Progenitor cell of endocrine pancreas (in vitro differentiated cells): ENCODE measurements around the gene RNF217. TPM values are rescaled to one million over a fixed set of nuclear protein-coding genes. Genes with fewer than 3 reads are reported as not detected.
"Not testable (repeated sequence)": the region's sequence is repeated elsewhere in the genome, so short reads cannot be mapped to it uniquely, and the experiment has no call there.

Source experiments
- DNase-seq: peaks from one replicate; pipeline ENCODE4 v3.0.0; 2021; ENCODE audit warnings: low spot score; ENCODE audit not compliant: unreplicated experiment
- H3K27ac Mint-ChIP-seq: 2 replicates; pipeline ENCODE4 v1.8.0; 2021; ENCODE audit warnings: mild to moderate bottlenecking, moderate library complexity, mixed read lengths
- H3K27me3 Mint-ChIP-seq: 2 replicates; pipeline ENCODE4 v1.8.0; 2021; ENCODE audit warnings: mixed read lengths
- H3K36me3 Mint-ChIP-seq: 2 replicates; pipeline ENCODE4 v1.8.0; 2022; ENCODE audit warnings: mixed read lengths; ENCODE audit not compliant: insufficient read depth
- H3K4me1 Mint-ChIP-seq: 2 replicates; pipeline ENCODE4 v1.8.0; 2021; ENCODE audit warnings: low read depth, mixed read lengths
- H3K4me3 Mint-ChIP-seq: 2 replicates; pipeline ENCODE4 v1.8.0; 2021; ENCODE audit warnings: low read depth, mild to moderate bottlenecking, moderate library complexity, mixed read lengths
- H3K9me3 Mint-ChIP-seq: 2 replicates; pipeline ENCODE4 v1.8.0; 2021; ENCODE audit warnings: low read depth, mixed read lengths
- CTCF ChIP-seq: fragments of 200-600 bp; sonication (generic); IDR thresholded peaks from one replicate; pipeline ENCODE4 v1.5.0; 2021; ENCODE audit warnings: antibody characterized with exemption, mild to moderate bottlenecking; ENCODE audit not compliant: unreplicated experiment
- total RNA-seq: library from RNA; stranded (reverse); gene quantifications from 2 replicates; pipeline ENCODE4 v1.2.1, GENCODE V29; 2021

Gene RNF217
- total RNA-seq, 1 donor from 2014 or later = 22.6 TPM

DNA sequence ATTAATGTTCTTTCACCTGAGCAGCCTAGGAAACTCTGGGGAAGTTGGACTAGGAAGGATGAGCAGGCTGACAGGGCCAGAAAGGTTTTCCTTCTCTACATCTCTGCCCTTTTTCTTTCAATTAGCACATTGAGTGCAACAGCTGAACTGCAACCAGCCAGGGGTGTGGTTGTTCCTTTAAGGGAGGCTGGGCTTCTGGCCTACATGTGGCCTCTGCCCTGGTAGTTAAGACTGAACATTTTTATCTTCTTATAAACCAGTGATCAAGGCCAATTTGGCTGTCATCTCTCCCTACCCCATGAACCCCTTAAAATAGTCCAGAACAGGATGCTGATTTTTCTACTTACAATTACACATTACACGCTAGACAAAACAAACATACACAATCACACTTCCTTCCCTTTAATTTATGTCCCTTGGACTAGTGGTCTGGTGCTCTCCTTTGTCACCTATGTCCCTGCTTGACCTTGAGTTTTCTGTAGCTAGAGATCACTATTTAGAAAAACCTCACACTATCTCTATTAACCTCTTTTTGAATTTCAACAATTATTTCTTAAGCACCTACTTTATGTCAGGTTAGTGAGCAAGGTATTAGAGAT, 60.3 kb downstream of the RNF217 start:
- peaks cover 4% of the 10 kb centered on the region for H3K9me3 Mint-ChIP-seq
- H3K4me3 Mint-ChIP-seq = no peak overlapping the region
- no peaks in the 10 kb centered on the region for H3K36me3 Mint-ChIP-seq
- no peak for TF ChIP-seq CTCF
- no peaks in the 10 kb centered on the region for H3K27me3 Mint-ChIP-seq
- H3K27ac Mint-ChIP-seq = no peak overlapping the region
- H3K4me1 Mint-ChIP-seq = peaks cover 4% of the 10 kb centered on the region
- no peak for DNase-seq

GRCh38 chr6:125025164-125025854, 63.1 kb downstream of the RNF217 start:
- TF ChIP-seq CTCF = no peak
- H3K9me3 Mint-ChIP-seq = peaks cover 6% of the 10 kb centered on the region
- H3K27ac Mint-ChIP-seq = no peak overlapping the region
- H3K4me3 Mint-ChIP-seq = no peak overlapping the region
- peaks cover 3% of the 10 kb centered on the region for H3K4me1 Mint-ChIP-seq
- DNase-seq = no peak
- H3K27me3 Mint-ChIP-seq = no peaks in the 10 kb centered on the region
- peaks cover 2% of the 10 kb centered on the region for H3K36me3 Mint-ChIP-seq

DNA sequence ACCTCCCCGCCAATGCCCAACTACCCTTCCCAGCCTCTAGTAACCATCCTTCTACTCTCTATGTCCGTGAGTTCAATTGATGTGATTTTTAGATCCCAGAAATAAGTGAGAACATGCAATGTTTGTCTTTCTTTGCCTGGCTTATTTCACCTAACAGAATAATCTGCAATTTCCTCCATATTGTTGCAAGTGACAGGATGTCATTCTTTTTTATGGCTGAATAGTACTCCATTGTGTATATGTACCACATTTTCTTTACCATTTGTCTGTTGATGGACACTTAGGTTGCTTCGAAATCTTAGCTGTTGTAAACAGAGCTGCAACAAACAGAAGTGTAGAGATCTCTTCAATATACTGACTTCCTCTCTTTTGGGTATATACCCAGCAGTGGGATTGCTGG, 65.0 kb downstream of the RNF217 start:
- no peak for DNase-seq
- no peak for TF ChIP-seq CTCF
- Mint-ChIP-seq H3K27me3 (no peaks in the 10 kb centered on the region), H3K9me3 (peaks cover 9% of the 10 kb centered on the region), H3K27ac (no peak overlapping the region), H3K4me1 (no peaks in the 10 kb centered on the region), H3K4me3 (no peak overlapping the region), H3K36me3 (peaks cover 13% of the 10 kb centered on the region)

DNA sequence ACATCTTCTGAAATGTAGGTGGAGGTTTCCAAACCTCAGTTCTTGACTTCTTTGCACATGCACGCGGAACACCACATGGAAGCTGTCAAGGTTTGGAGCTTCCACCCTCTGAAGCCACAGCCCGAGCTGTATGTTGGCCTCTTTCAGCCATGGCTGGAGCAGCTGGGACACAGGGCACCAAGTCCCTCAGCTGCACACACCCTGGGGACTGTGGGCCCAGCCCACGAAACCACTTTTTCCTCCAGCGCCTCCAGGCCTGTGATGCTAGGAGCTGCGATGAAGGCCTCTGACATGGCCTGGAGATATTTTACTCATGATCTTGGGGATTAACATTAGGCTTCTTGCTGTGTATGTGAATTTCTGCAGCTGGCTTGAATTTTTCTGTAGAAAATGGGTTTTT, 68.7 kb downstream of the RNF217 start:
- TF ChIP-seq CTCF = no peak
- Mint-ChIP-seq H3K4me1 (no peaks in the 10 kb centered on the region), H3K4me3 (no peak overlapping the region), H3K27me3 (no peaks in the 10 kb centered on the region), H3K9me3 (peaks cover 9% of the 10 kb centered on the region), H3K27ac (no peak overlapping the region), H3K36me3 (peaks cover 13% of the 10 kb centered on the region)
- no peak for DNase-seq

DNA sequence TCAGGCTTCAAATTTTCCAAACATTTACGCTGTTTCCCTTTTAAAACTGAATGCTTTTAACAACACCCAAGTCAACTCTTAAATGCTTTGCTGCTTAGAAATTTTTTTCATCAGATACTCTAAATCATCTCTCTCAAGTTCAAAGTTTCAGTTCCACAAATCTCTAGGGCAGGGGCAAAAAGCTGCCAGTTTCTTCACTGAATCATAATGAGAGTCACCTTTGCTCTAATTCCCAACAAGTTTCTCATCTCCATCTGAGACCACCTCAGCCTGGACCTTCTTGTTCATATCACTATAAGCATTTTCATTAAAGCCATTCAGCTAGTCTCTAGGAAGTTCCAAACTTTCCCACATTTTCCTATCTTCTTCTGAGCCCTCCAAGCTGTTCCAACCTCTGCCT, 69.1 kb downstream of the RNF217 start:
- H3K9me3 Mint-ChIP-seq = peaks cover 9% of the 10 kb centered on the region

GRCh38 chr6:125034929-125035328, 72.7 kb downstream of the RNF217 start:
- H3K36me3 Mint-ChIP-seq = peaks cover 12% of the 10 kb centered on the region
- not testable (repeated sequence) for H3K4me3 Mint-ChIP-seq, H3K4me1 Mint-ChIP-seq, H3K27me3 Mint-ChIP-seq, H3K9me3 Mint-ChIP-seq, DNase-seq, H3K27ac Mint-ChIP-seq

More for the DNA sequence above, 69.1 kb downstream of the RNF217 start:
- DNase-seq = no peak
- no peak overlapping the region for H3K27ac Mint-ChIP-seq
- no peak overlapping the region for H3K4me3 Mint-ChIP-seq
- peaks cover 13% of the 10 kb centered on the region for H3K36me3 Mint-ChIP-seq
- H3K4me1 Mint-ChIP-seq = no peaks in the 10 kb centered on the region
- no peaks in the 10 kb centered on the region for H3K27me3 Mint-ChIP-seq
- no peak for TF ChIP-seq CTCF

GRCh38 chr6:125036486-125036885, 74.2 kb downstream of the RNF217 start:
- not testable (repeated sequence) for H3K9me3 Mint-ChIP-seq, DNase-seq, H3K4me3 Mint-ChIP-seq

More at GRCh38 chr6:125036486-125036885, 74.2 kb downstream of the RNF217 start:
- H3K27ac Mint-ChIP-seq, H3K4me1 Mint-ChIP-seq, H3K36me3 Mint-ChIP-seq, H3K27me3 Mint-ChIP-seq: not testable (repeated sequence)
